K562 (cell line): ENCODE data around the gene SLC30A7. TPM values are rescaled to one million over a fixed set of nuclear protein-coding genes. Genes with fewer than 3 reads are reported as not detected.

Experiments used
- ATAC-seq: fragments of 200-7000 bp; cut with Tn5 transposase; 3 replicates; pipeline ENCODE4 v1.9.1; 2020; ENCODE audit warnings: moderate library complexity
- BruUV-seq: library from RNA; stranded (reverse); fragments of 400-500 nt; replicated peaks from 2 replicates; lab custom pipeline; 2021; lab: Mats Ljungman, UMichigan
- CTCF ChIA-PET: fragments of 300-600 bp; formaldehyde crosslinking; extraction: SDS; loops from one replicate; lab custom pipeline; 2021; ENCODE audit warnings: low intra/inter-chr PET ratio; lab: Yijun Ruan, JAX
- POLR2A ChIA-PET: fragments of 300-600, 350-650 bp; sonication (Branson Sonifier 250); formaldehyde crosslinking; extraction: SDS; loops from one replicate; lab custom pipeline; 2021; ENCODE audit warnings: antibody characterized with exemption, inconsistent platforms; lab: Yijun Ruan, JAX
- DNase-seq, 4 experiments: peaks; one replicate each; pipeline versions ENCODE4 v3.0.0 to v3.0.0-alpha.2; 2011 to 2018; ENCODE audit warnings: low spot score in 3 of 4, mixed read lengths in 3 of 4; ENCODE audit errors: extremely low read depth in 1 of 4
- FAIRE-seq: peaks from 2 replicates; lab custom pipeline; 2011; peaks lifted over from hg19 to GRCh38; lab: Jason Lieb, UNC
- H2AFZ ChIP-seq: 2 replicates; pipeline ENCODE4 v1.6.0; 2011; ENCODE audit warnings: low read depth, low read length, control low read depth, inconsistent platforms
- H3K27ac ChIP-seq: fragments of 200-600 bp; 3 replicates; pipeline ENCODE4 v1.8.0; 2011; ENCODE audit warnings: low read depth, mild to moderate bottlenecking, control low read depth, inconsistent platforms, low read length, moderate library complexity, mixed read lengths; ENCODE audit errors: extremely low read depth
- H3K27me3 ChIP-seq, 2 experiments: fragments of 300-600 bp in 1 of 2; 2 replicates in 1 of 2; 3 replicates in 1 of 2; pipeline versions ENCODE4 v1.6.0 to v1.8.0; 2011; ENCODE audit warnings: inconsistent platforms in 2 of 2, low read length in 2 of 2, mild to moderate bottlenecking in 1 of 2, mixed read lengths in 1 of 2, moderate library complexity in 1 of 2; ENCODE audit not compliant: control insufficient read depth in 2 of 2, insufficient read depth in 2 of 2
- H3K36me3 ChIP-seq: fragments of 300-600 bp; 3 replicates; pipeline ENCODE4 v1.8.0; 2011; ENCODE audit warnings: mild to moderate bottlenecking, low read length, inconsistent platforms; ENCODE audit not compliant: control insufficient read depth, insufficient read depth
- H3K4me1 ChIP-seq, 2 experiments: fragments of 200-600 bp in 1 of 2; replicated peaks in 1 of 2; 2 replicates in 1 of 2; 3 replicates in 1 of 2; pipeline versions ENCODE4 v1.5.1 to v1.8.0; 2011; ENCODE audit warnings: inconsistent platforms in 2 of 2, low read length in 2 of 2, mild to moderate bottlenecking in 1 of 2, mixed read lengths in 1 of 2, moderate library complexity in 1 of 2; ENCODE audit not compliant: control insufficient read depth in 2 of 2, insufficient read depth in 2 of 2
- H3K4me2 ChIP-seq: 2 replicates; pipeline ENCODE4 v1.6.1; 2011; ENCODE audit warnings: low read length, control low read depth, inconsistent platforms, mixed read lengths; ENCODE audit not compliant: insufficient read depth
- H3K4me3 ChIP-seq: fragments of 200-600 bp; sonication (generic), shearing (Covaris generic); 2 replicates; pipeline ENCODE4 v1.5.1; 2016; ENCODE audit warnings: control low read depth, inconsistent platforms
- H3K79me2 ChIP-seq: fragments of 200-600 bp; 3 replicates; pipeline ENCODE4 v1.8.0; 2011; ENCODE audit warnings: low read length, inconsistent platforms; ENCODE audit not compliant: control insufficient read depth, insufficient read depth
- H3K9ac ChIP-seq, 2 experiments: 2 replicates each; pipeline versions ENCODE4 v1.6.0 to v1.6.1; 2011; ENCODE audit warnings: low read depth in 2 of 2, low read length in 2 of 2, control low read depth in 1 of 2, inconsistent platforms in 1 of 2, mild to moderate bottlenecking in 1 of 2, mixed read lengths in 1 of 2; ENCODE audit not compliant: insufficient read depth in 1 of 2
- H3K9me1 ChIP-seq: one replicate; pipeline ENCODE4 v1.6.0; 2011; ENCODE audit warnings: inconsistent platforms, mild to moderate bottlenecking, low read length, moderate library complexity; ENCODE audit not compliant: control insufficient read depth, insufficient read depth
- H3K9me3 ChIP-seq: replicated peaks from 2 replicates; pipeline ENCODE4 v1.5.1; 2011; ENCODE audit warnings: low read depth, low read length, inconsistent platforms; ENCODE audit not compliant: control insufficient read depth, insufficient read depth
- H4K20me1 ChIP-seq: replicated peaks from 2 replicates; pipeline ENCODE4 v1.6.1; 2011; ENCODE audit warnings: low read length, inconsistent platforms, mixed read lengths; ENCODE audit not compliant: control insufficient read depth, insufficient read depth
- ZNF174 ChIP-seq: fragments of 250-450 bp; sonication (Bioruptor Pico); IDR thresholded peaks from 2 replicates; pipeline ENCODE4 v1.4.0; 2020; ENCODE audit warnings: mild to moderate bottlenecking
- WGBS: fragments of 100-300 bp; shearing (Covaris generic); methylation state at CpG from one replicate; pipeline ENCODE4 v1.1.6; 2016; ENCODE audit warnings: low coverage, mixed read lengths; ENCODE audit not compliant: insufficient coverage; ENCODE audit errors: missing lambda C conversion rate; 5-methylcytosine and 5-hydroxymethylcytosine counted together
- in situ Hi-C: fragments of 300-500 bp; cut with MboI; formaldehyde crosslinking; loops from 4 replicates; pipeline ENCODE4 v1.15.0; 2018; ENCODE audit warnings: inconsistent platforms, mixed read lengths
- intact Hi-C: fragments of 100-400 bp; cut with micrococcal nuclease; formaldehyde crosslinking; loops from 2 replicates; pipeline ENCODE4 v1.14.2; 2022
- polyA plus RNA-seq, 8 experiments: library from polyadenylated mRNA; depleted of rRNA in 4 of 8; stranded (reverse) in 5 of 8; unstranded in 3 of 8; fragments of >200 nt; fragmentation: Nextera tagmentation in 2 of 8; fragmentation: Illumina TruSeq in 1 of 8; extraction: Ambion mirVana in 2 of 8; extraction: Trizol in 1 of 8; gene quantifications; 2 replicates each; pipeline versions ENCODE4 v1.2.1 to v1.2.3, GENCODE V29; 2011 to 2014; ENCODE audit warnings: inconsistent platforms in 1 of 8, missing spikeins in 1 of 8
- total RNA-seq, 7 experiments: library from RNA; depleted of rRNA in 6 of 7; stranded (reverse); fragments of >200 nt in 6 of 7; fragmentation: Illumina TruSeq in 2 of 7; extraction: Trizol in 2 of 7; gene quantifications; 2 replicates each; pipeline versions ENCODE4 v1.2.1 to v1.2.3, GENCODE V29; 2011 to 2021; ENCODE audit warnings: low replicate concordance in 1 of 7
- TF ChIP-seq, protein P1 (sequence below), 2 experiments: fragments of 450-650 bp; IDR thresholded peaks; 2 replicates each; pipeline ENCODE4 v1.6.1; 2016; ENCODE audit warnings: mild to moderate bottlenecking in 2 of 2, borderline replicate concordance in 1 of 2, low read depth in 1 of 2, moderate library complexity in 1 of 2

SLC30A7 gene
- total and polyA plus RNA-seq, 9 of the 15 experiments (the other 6 are each of a cell fraction or from before 2014, with no cell fraction given) = 3.5 to 17.1 (median 7.2) TPM

DNA sequence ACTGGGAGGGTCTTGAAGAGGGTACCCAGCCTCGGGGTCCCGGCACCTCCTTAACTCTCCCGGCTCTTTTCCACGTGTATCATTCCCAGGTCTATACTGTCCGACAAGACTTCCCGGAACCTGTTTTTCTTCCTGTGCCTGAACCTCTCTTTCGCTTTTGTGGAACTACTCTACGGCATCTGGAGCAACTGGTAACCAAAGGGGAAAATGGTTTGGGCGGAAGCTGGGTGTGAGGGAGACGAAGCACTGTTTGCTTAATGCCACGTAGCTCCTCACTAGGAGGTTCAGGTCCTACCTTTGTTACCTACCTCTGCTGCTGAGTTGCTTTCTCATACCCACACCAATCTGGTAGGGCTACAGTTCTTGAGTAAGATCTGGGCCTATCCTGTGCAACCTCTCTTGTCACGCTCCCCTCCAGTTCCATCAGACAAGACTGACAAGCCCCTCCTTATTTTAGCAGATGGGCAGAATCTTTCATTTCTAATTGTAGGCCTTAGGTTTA, 642 bp downstream of the SLC30A7 start (continued):
- TF ChIP-seq, protein P1, sequence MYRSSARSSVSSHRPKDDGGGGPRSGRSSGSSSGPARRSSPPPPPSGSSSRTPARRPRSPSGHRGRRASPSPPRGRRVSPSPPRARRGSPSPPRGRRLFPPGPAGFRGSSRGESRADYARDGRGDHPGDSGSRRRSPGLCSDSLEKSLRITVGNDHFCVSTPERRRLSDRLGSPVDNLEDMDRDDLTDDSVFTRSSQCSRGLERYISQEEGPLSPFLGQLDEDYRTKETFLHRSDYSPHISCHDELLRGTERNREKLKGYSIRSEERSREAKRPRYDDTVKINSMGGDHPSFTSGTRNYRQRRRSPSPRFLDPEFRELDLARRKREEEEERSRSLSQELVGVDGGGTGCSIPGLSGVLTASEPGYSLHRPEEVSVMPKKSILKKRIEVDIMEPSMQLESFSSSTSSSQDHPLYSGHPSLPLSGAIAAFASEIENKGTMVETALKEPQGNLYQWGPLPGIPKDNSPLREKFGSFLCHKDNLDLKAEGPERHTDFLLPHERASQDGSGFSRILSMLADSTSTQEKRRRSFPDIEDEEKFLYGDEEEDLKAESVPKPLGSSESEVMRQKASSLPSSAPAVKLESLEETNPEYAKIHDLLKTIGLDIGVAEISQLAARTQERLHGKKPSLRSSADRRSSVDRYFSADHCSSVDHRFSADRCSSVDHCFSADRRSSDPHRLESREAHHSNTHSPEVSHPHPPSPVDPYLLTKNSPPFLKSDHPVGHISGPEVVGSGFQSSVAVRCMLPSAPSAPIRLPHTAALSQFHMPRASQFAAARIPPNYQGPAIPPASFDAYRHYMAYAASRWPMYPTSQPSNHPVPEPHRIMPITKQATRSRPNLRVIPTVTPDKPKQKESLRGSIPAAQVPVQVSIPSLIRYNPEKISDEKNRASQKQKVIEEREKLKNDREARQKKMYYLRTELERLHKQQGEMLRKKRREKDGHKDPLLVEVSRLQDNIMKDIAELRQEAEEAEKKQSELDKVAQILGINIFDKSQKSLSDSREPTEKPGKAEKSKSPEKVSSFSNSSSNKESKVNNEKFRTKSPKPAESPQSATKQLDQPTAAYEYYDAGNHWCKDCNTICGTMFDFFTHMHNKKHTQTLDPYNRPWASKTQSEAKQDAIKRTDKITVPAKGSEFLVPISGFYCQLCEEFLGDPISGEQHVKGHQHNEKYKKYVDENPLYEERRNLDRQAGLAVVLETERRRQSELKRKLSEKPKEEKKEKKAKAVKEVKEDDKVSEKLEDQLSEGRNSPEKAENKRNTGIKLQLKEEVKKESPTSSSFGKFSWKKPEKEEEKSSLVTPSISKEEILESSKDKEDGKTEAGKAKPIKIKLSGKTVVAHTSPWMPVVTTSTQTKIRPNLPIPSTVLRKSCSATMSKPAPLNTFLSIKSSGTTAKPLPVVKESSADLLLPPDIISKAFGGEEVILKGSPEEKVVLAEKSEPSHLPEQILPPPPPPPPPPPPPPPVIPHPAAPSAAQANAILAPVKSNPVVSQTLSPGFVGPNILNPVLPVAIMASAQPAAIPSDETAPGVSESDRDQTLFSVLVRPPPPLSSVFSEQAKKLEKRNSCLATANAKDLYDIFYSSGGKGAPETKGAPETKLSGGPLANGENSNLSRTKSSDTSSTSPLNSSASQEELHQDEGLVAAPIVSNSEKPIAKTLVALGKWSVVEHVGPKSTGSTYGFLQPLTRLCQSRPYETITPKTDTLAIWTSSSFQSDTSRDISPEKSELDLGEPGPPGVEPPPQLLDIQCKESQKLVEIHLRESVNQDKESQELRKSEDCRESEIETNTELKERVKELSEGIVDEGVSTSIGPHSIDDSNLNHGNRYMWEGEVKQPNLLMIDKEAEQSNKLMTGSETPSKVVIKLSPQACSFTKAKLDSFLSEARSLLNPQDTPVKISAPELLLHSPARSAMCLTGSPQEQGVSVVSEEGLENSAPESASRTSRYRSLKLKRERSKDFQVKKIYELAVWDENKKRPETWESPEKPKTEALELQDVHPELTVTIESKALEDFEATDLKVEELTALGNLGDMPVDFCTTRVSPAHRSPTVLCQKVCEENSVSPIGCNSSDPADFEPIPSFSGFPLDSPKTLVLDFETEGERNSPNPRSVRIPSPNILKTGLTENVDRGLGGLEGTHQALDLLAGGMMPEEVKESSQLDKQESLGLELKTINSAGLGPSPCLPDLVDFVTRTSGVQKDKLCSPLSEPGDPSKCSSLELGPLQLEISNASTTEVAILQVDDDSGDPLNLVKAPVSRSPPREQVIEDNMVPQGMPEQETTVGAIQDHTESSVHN (IDR thresholded peaks at IDR 0.05; ENCODE audit: borderline replicate concordance in 1 of 2, low read depth in 1 of 2) = no peak
- TF ChIP-seq, all 486 proteins: peak for 21

DNA sequence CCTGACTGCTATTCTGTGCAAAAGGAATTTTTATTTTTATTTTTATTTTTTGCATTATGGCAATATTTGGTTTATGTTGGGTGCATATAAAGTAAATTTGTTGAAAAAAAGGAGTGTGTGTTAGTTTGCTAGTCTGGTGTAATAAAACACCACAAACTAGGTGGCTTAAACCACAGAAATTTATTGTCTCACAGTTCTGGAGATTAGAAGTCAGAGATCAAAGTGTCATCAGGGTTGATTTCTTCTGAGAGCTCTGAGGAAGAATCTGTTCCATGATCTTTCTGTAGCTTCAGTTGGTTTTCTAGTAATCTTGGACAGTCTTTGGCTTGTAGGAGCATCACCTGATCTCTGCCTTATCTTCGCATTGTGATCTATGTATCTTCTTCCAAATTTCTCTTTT, 6.5 kb downstream of the SLC30A7 start:
- FAIRE-seq = no peak
- no TSS peak for BruUV-seq
- ATAC-seq = no peak

More for the DNA sequence above, 6.5 kb downstream of the SLC30A7 start:
- Histone ChIP-seq H3K27me3 (no peaks in the 10 kb centered on the region), H2AFZ (no peak overlapping the region), H3K9me3 (no peaks in the 10 kb centered on the region), H3K27ac (no peak overlapping the region), H3K9ac (no peak overlapping the region), H3K4me1 (no peaks in the 10 kb centered on the region; a peak in 2 of 5 replicates), H3K9me1 (no peaks in the 10 kb centered on the region), H3K4me2 (no peak overlapping the region), H3K4me3 (no peak overlapping the region), H4K20me1 (no peaks in the 10 kb centered on the region), H3K79me2 (peaks cover 22% of the 10 kb centered on the region), H3K36me3 (peaks cover 63% of the 10 kb centered on the region)
- in situ Hi-C loops (no loop called here), intact Hi-C loops (no loop called here)
- WGBS = 88% methylated on average over 1 of the region's 1 CpG
- POLR2A ChIA-PET = no interaction called here
- CTCF ChIA-PET = no interaction called here
- TF ChIP-seq ZNF174 = no peak
- no peak for DNase-seq
